ENCODE measurements around the gene PIGT.

DNA sequence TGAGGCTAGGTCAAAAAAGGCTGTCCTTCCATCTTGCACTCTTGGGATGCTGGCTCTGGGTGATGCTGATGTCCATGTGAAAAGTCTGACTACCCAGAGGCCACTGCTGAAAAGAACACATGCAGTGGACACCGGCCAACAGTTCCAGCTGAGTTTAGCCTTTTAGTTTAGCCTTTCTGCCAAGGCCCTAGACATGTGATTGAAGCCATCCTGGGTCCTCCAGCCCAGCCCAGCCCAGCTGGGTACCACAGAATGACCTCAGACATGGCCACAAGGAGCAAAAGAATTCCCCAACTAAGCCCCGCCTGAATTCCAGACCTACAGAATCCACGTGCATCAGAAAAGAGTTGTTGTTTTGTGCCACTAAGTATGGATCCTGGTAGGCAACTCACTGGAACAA, 17.4 kb downstream of the PIGT start:
- TF ChIP-seq, protein P1, sequence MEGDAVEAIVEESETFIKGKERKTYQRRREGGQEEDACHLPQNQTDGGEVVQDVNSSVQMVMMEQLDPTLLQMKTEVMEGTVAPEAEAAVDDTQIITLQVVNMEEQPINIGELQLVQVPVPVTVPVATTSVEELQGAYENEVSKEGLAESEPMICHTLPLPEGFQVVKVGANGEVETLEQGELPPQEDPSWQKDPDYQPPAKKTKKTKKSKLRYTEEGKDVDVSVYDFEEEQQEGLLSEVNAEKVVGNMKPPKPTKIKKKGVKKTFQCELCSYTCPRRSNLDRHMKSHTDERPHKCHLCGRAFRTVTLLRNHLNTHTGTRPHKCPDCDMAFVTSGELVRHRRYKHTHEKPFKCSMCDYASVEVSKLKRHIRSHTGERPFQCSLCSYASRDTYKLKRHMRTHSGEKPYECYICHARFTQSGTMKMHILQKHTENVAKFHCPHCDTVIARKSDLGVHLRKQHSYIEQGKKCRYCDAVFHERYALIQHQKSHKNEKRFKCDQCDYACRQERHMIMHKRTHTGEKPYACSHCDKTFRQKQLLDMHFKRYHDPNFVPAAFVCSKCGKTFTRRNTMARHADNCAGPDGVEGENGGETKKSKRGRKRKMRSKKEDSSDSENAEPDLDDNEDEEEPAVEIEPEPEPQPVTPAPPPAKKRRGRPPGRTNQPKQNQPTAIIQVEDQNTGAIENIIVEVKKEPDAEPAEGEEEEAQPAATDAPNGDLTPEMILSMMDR (conservative IDR thresholded peaks at IDR 0.05; ENCODE audit: low read length): no peak
- TF ChIP-seq EZH2phosphoT487 (IDR thresholded peaks at IDR 0.05; ENCODE audit: borderline replicate concordance, low read depth, low read length): no peak
